Neural crest cell (in vitro differentiated cells): ENCODE measurements around the gene KCNC2. TPM values are rescaled to one million over a fixed set of nuclear protein-coding genes. Genes with fewer than 3 reads are reported as not detected.

Experiments used
- DNase-seq: peaks from one replicate; pipeline ENCODE4 v3.0.0; 2021; ENCODE audit warnings: low read depth, mixed read lengths, low spot score
- H3K27ac Mint-ChIP-seq: one replicate; pipeline ENCODE4 v1.8.0; 2021; ENCODE audit warnings: mild to moderate bottlenecking, mixed read lengths; ENCODE audit not compliant: unreplicated experiment
- H3K27me3 Mint-ChIP-seq: 2 replicates; pipeline ENCODE4 v1.8.0; 2021; ENCODE audit warnings: low read depth, mild to moderate bottlenecking, mixed read lengths
- H3K36me3 Mint-ChIP-seq: 2 replicates; pipeline ENCODE4 v1.8.0; 2021; ENCODE audit warnings: low read depth, mild to moderate bottlenecking, mixed read lengths
- H3K4me1 Mint-ChIP-seq: 2 replicates; pipeline ENCODE4 v1.8.0; 2021; ENCODE audit warnings: mixed read lengths
- H3K4me3 Mint-ChIP-seq: one replicate; pipeline ENCODE4 v1.8.0; 2021; ENCODE audit warnings: mild to moderate bottlenecking, mixed read lengths
- H3K9me3 Mint-ChIP-seq: 2 replicates; pipeline ENCODE4 v1.8.0; 2021; ENCODE audit warnings: mixed read lengths
- CTCF ChIP-seq: fragments of 200-600 bp; sonication (generic); conservative IDR thresholded peaks from 2 replicates; pipeline ENCODE4 v1.5.0; 2021; ENCODE audit warnings: antibody characterized with exemption, mild to moderate bottlenecking
- long read RNA-seq: library from polyadenylated mRNA; unstranded; transcript quantifications from one replicate; pipeline ENCODE4 v2.0.0, GENCODE V29; 2020
- total RNA-seq: library from RNA; stranded (reverse); gene quantifications from 2 replicates; pipeline ENCODE4 v1.2.1, GENCODE V29; 2021

Gene KCNC2
- not detected in 2 replicates for total RNA-seq
- long read RNA-seq = 0 reads

DNA sequence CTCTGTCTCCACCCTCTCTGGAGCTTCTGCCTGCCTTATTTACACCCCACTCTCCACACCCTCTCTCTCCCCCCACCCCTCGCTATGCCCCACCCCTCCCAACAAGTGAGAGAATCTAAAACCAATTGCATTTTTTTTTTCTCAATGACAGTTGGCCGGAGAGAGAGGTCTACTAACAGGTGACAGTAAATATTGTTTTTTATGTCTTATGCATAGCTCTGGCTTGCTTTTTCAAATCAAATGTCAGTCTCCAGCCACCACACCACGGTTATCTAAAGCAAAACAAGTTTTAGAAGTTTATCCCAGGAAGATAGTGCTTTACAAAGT, at the start of gene KCNC2:
KCNC2 (minus strand) TSS at position 28 of the 327 bp plus-strand sequence.
- no peak for TF ChIP-seq CTCF
- H3K27ac Mint-ChIP-seq = no peak within 1 kb of the TSS
- DNase-seq = no peak
- H3K4me1 Mint-ChIP-seq = peaks cover 6% of the 10 kb centered on the region
- H3K4me3 Mint-ChIP-seq = peak within 1 kb of the TSS; percentile 44
- peaks cover 4% of the 10 kb centered on the region for H3K36me3 Mint-ChIP-seq
- H3K9me3 Mint-ChIP-seq = no peaks in the 10 kb centered on the region
- peaks cover 87% of the 10 kb centered on the region for H3K27me3 Mint-ChIP-seq

DNA sequence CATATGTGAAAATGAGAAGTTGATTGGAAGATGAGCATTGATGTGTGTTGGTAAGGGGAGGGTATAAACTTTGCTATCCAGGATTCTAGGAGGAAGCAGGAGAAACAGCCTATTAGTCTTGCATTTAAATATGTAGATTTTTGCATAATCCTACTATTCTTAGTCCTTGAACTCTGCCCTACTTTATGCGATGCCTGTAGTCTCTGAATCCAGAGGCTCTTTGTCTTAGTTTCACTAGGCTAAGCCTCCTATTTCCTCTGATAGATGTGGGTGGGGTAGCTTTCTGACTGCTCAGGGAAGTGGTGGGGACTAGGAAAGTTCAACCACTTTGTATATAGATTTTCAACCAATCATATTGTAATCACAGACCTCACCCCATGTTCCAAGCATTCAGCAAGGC, 49.5 kb upstream of the KCNC2 start:
- no peaks in the 10 kb centered on the region for H3K36me3 Mint-ChIP-seq
- H3K27ac Mint-ChIP-seq = no peak overlapping the region
- no peaks in the 10 kb centered on the region for H3K4me1 Mint-ChIP-seq
- no peak for TF ChIP-seq CTCF
- DNase-seq = no peak
- no peaks in the 10 kb centered on the region for H3K9me3 Mint-ChIP-seq
- H3K27me3 Mint-ChIP-seq = no peaks in the 10 kb centered on the region
- no peak overlapping the region for H3K4me3 Mint-ChIP-seq

DNA sequence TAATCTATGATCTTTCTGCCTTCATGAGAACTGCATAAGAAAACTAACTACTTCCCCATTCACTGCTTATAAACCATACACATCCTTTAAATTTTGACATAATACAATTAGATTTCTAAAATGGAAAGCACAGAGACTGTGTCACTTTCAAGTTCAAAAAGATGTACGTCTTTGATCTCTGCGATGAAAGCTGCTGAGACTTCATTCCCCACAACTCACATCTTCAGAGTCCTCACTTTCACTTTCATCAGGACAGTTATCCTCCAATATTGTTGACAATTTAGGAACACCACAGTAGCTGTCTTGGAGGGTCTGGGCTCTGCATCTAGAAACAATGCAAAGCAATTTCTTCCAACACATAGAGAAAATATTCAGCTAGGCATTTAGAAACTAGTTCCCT, 47.9 kb upstream of the KCNC2 start:
- Mint-ChIP-seq H3K36me3 (no peaks in the 10 kb centered on the region), H3K4me3 (no peak overlapping the region), H3K27me3 (no peaks in the 10 kb centered on the region), H3K27ac (no peak overlapping the region), H3K9me3 (peaks cover 5% of the 10 kb centered on the region), H3K4me1 (no peaks in the 10 kb centered on the region)
- TF ChIP-seq CTCF = no peak
- no peak for DNase-seq

DNA sequence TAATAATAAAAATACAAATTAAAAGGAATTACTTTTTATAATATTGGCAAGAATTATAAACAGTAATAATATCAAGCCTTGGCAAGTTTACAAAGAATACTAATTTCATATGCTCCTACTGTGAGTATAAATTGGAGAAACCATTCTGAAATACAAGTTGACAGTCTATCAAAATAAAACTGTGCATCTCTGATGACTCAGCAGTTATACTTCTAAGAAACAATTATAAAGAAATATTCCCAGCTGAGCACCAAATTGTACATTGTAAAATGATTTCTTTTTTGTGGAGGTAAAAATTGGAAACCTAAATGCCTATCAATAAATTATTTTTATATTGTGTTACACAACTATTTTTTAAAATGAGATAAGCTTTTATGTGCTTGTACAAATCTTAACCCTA, 35.5 kb upstream of the KCNC2 start:
- peaks cover 3% of the 10 kb centered on the region for H3K27me3 Mint-ChIP-seq
- no peak overlapping the region for H3K4me3 Mint-ChIP-seq
- no peak for TF ChIP-seq CTCF
- no peaks in the 10 kb centered on the region for H3K36me3 Mint-ChIP-seq
- H3K27ac Mint-ChIP-seq = no peak overlapping the region
- no peak for DNase-seq
- H3K4me1 Mint-ChIP-seq = no peaks in the 10 kb centered on the region
- peaks cover 4% of the 10 kb centered on the region for H3K9me3 Mint-ChIP-seq

GRCh38 chr12:75239987-75240386, 30.3 kb upstream of the KCNC2 start:
- H3K36me3 Mint-ChIP-seq = no peaks in the 10 kb centered on the region
- no peaks in the 10 kb centered on the region for H3K4me1 Mint-ChIP-seq
- no peak overlapping the region for H3K4me3 Mint-ChIP-seq
- H3K9me3 Mint-ChIP-seq = peaks cover 4% of the 10 kb centered on the region
- H3K27me3 Mint-ChIP-seq = no peaks in the 10 kb centered on the region
- TF ChIP-seq CTCF = no peak
- H3K27ac Mint-ChIP-seq = no peak overlapping the region
- DNase-seq = no peak

DNA sequence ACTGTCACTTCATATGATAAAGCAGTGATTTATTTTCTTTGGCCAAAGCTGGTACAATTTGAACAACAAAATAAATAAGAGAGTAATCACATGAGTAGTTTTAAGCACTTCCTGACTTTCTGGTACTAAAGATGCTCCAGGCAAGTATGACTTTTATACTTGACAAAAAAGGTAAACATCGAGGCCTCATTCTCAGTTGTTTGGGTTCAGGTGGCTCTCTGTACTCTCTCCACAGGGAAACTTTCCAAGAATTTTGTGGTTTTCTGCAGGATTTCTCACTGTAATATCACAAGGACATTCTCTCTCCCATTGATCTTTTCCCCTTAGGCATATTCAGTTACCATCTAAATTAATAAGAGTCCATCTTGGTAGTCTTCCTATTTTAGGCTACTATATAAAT, 26.6 kb upstream of the KCNC2 start:
- no peak for TF ChIP-seq CTCF
- no peaks in the 10 kb centered on the region for H3K4me1 Mint-ChIP-seq
- no peak for DNase-seq
- no peaks in the 10 kb centered on the region for H3K36me3 Mint-ChIP-seq
- H3K27ac Mint-ChIP-seq = no peak overlapping the region
- peaks cover 5% of the 10 kb centered on the region for H3K27me3 Mint-ChIP-seq
- H3K9me3 Mint-ChIP-seq = peaks cover 4% of the 10 kb centered on the region
- H3K4me3 Mint-ChIP-seq = no peak overlapping the region
